ENCODE measurements around the gene FTO. TPM values are rescaled to one million over a fixed set of nuclear protein-coding genes. Genes with fewer than 3 reads are reported as not detected.

The FTO gene
- polyA plus RNA-seq, 2 of the 4 experiments (the other 2 are of a cell fraction): 48.7 to 101 TPM

DNA sequence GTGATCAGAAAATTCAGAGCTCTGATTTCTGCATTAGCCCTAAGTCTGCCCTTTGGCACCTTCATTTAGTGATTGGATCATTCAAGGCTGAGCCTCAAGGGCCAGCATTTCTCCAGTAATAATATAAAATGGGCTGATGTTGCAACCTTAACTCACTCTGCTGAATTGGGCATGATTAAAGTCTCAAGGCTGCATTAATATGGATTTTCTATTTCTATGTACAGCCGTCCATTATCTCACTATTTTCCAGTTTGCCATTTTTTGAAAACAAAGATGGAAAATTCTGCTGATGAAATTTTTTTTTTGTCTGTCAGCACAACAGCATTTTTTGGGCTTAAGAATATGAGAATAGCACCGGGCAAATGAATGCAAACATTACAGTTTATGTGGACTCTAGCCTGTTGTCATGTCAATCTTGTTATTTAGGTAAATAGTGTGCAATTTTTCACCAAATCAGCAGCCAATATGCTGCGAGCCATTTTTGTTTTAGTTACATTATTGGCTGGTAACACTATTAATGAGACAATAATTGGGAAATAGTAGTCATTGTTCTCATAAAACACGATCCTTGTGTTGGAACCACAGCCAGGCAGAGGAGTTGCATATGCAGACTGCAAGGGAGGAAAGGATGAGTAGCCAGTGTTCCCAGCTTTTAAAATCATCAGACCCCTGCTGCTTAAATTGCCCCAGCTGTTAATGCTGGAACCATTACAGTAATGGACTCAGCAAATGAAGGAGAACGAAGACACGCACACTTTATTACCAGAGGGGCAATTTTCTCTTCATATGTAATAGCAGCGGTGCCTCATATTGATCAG lies 10.5 kb downstream of the FTO start:
- DNase-seq (ENCODE audit: low read depth in 1 of 2, low spot score in 1 of 2) (no peak), FAIRE-seq (no peak), ATAC-seq (no peak)
- no peak overlapping the region for H3K4me2 ChIP-seq
- H3K27ac ChIP-seq: no peak overlapping the region
- 80% methylated on average over 7 of the region's 7 CpGs for WGBS (ENCODE audit: missing lambda C conversion rate)
- POLR2A ChIA-PET: no interaction called here
- H3K4me3 ChIP-seq: no peak overlapping the region
- peaks cover 9% of the 10 kb centered on the region; the same call in 1 of the 3 replicates for H3K4me1 ChIP-seq
- CTCF ChIA-PET: interaction anchor here (1.0 to 1.8 kb wide), 2 partner anchors 29 to 178 kb away, joined by 3 to 4 read pairs; no protein-coding TSS in a partner anchor
- TF ChIP-seq KDM5A (IDR thresholded peaks at IDR 0.05): no peak
- H3K9me3 ChIP-seq: no peaks in the 10 kb centered on the region

GRCh38 chr16:53715023-53715384 lies 11.0 kb downstream of the FTO start:
- no peak overlapping the region for H3K27ac ChIP-seq
- no peak for ATAC-seq
- H3K4me2 ChIP-seq: no peak overlapping the region
- no peak for FAIRE-seq
- no peak for DNase-seq (ENCODE audit: low read depth in 1 of 2, low spot score in 1 of 2)
- no peak overlapping the region for H3K4me3 ChIP-seq
- WGBS (ENCODE audit: missing lambda C conversion rate): 84% methylated on average over 2 of the region's 2 CpGs
- ChIA-PET CTCF (interaction anchor here (1.0 to 1.8 kb wide), 2 partner anchors 29 to 177 kb away, joined by 3 to 4 read pairs; no protein-coding TSS in a partner anchor), POLR2A (no interaction called here)
- H3K4me1 ChIP-seq: peaks cover 9% of the 10 kb centered on the region; the same call in 1 of the 3 replicates
- H3K9me3 ChIP-seq: no peaks in the 10 kb centered on the region
- no peak for TF ChIP-seq FOSB (CRISPR knock-in tag; IDR thresholded peaks at IDR 0.05)
- TF ChIP-seq, protein P1, sequence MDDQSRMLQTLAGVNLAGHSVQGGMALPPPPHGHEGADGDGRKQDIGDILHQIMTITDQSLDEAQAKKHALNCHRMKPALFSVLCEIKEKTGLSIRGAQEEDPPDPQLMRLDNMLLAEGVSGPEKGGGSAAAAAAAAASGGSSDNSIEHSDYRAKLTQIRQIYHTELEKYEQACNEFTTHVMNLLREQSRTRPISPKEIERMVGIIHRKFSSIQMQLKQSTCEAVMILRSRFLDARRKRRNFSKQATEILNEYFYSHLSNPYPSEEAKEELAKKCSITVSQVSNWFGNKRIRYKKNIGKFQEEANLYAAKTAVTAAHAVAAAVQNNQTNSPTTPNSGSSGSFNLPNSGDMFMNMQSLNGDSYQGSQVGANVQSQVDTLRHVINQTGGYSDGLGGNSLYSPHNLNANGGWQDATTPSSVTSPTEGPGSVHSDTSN (IDR thresholded peaks at IDR 0.05): no peak
- TF ChIP-seq ZSCAN20 (CRISPR knock-in tag; IDR thresholded peaks at IDR 0.05): no peak
- TF ChIP-seq CBX8 (IDR thresholded peaks at IDR 0.05): no peak
- TF ChIP-seq FOSL2 (IDR thresholded peaks at IDR 0.05): no peak
- no peak for TF ChIP-seq FOSL2 (CRISPR knock-in tag; IDR thresholded peaks at IDR 0.05)
- TF ChIP-seq GATA3 (IDR thresholded peaks at IDR 0.05; ENCODE audit: borderline replicate concordance): no peak
- TF ChIP-seq, protein P2, sequence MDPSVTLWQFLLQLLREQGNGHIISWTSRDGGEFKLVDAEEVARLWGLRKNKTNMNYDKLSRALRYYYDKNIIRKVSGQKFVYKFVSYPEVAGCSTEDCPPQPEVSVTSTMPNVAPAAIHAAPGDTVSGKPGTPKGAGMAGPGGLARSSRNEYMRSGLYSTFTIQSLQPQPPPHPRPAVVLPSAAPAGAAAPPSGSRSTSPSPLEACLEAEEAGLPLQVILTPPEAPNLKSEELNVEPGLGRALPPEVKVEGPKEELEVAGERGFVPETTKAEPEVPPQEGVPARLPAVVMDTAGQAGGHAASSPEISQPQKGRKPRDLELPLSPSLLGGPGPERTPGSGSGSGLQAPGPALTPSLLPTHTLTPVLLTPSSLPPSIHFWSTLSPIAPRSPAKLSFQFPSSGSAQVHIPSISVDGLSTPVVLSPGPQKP (IDR thresholded peaks at IDR 0.05; ENCODE audit: low read depth, low read length): no peak
- TF ChIP-seq, protein P3, sequence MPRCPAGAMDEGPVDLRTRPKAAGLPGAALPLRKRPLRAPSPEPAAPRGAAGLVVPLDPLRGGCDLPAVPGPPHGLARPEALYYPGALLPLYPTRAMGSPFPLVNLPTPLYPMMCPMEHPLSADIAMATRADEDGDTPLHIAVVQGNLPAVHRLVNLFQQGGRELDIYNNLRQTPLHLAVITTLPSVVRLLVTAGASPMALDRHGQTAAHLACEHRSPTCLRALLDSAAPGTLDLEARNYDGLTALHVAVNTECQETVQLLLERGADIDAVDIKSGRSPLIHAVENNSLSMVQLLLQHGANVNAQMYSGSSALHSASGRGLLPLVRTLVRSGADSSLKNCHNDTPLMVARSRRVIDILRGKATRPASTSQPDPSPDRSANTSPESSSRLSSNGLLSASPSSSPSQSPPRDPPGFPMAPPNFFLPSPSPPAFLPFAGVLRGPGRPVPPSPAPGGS (IDR thresholded peaks at IDR 0.05): no peak
- TF ChIP-seq, protein P4, sequence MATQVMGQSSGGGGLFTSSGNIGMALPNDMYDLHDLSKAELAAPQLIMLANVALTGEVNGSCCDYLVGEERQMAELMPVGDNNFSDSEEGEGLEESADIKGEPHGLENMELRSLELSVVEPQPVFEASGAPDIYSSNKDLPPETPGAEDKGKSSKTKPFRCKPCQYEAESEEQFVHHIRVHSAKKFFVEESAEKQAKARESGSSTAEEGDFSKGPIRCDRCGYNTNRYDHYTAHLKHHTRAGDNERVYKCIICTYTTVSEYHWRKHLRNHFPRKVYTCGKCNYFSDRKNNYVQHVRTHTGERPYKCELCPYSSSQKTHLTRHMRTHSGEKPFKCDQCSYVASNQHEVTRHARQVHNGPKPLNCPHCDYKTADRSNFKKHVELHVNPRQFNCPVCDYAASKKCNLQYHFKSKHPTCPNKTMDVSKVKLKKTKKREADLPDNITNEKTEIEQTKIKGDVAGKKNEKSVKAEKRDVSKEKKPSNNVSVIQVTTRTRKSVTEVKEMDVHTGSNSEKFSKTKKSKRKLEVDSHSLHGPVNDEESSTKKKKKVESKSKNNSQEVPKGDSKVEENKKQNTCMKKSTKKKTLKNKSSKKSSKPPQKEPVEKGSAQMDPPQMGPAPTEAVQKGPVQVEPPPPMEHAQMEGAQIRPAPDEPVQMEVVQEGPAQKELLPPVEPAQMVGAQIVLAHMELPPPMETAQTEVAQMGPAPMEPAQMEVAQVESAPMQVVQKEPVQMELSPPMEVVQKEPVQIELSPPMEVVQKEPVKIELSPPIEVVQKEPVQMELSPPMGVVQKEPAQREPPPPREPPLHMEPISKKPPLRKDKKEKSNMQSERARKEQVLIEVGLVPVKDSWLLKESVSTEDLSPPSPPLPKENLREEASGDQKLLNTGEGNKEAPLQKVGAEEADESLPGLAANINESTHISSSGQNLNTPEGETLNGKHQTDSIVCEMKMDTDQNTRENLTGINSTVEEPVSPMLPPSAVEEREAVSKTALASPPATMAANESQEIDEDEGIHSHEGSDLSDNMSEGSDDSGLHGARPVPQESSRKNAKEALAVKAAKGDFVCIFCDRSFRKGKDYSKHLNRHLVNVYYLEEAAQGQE (IDR thresholded peaks at IDR 0.05): no peak
- TF ChIP-seq HEYL (CRISPR knock-in tag; IDR thresholded peaks at IDR 0.05): no peak
- TF ChIP-seq BHLHE40 (IDR thresholded peaks at IDR 0.05; ENCODE audit: low read depth, low read length): no peak
- TF ChIP-seq CTCF (IDR thresholded peaks at IDR 0.05): no peak
- no peak for TF ChIP-seq JUNB (IDR thresholded peaks at IDR 0.05)

Data from A549 (cell line).